ENCODE results near the gene PCDHGB4. TPM values are rescaled to one million over a fixed set of nuclear protein-coding genes. Genes with fewer than 3 reads are reported as not detected.

The PCDHGB4 gene
- total and polyA plus RNA-seq, 2 of the 8 experiments (the other 6 are each of a cell fraction or from before 2014, with no cell fraction given) = 8.0 to 9.1 TPM

DNA sequence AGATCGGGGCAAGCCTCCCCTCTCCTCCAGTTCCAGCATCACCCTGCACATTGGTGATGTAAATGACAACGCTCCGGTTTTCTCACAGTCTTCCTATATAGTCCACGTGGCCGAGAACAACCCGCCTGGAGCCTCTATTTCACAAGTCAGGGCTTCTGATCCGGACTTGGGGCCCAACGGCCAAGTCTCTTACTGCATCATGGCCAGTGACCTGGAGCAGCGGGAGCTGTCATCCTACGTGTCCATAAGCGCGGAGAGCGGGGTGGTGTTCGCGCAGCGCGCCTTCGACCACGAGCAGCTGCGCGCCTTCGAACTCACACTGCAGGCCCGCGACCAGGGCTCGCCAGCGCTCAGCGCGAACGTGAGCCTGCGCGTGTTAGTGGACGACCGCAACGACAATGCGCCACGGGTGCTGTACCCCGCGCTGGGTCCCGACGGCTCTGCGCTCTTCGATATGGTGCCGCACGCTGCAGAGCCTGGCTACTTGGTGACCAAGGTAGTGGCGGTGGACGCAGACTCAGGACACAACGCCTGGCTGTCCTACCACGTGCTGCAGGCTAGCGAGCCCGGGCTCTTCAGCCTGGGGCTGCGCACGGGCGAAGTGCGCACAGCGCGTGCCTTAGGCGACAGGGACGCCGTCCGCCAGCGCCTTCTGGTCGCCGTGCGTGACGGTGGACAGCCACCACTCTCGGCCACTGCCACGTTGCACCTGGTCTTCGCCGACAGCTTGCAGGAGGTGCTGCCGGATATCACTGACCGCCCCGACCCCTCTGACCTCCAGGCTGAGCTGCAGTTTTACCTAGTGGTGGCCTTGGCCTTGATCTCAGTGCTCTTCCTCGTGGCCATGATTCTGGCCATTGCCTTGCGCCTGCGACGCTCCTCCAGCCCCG is 1.9 kb downstream of the PCDHGB4 start:
- FAIRE-seq (no peak), DNase-seq (ENCODE audit: low read depth in 1 of 2, low spot score in 2 of 2) (no peak)
- H2BK12ac ChIP-seq (ENCODE audit: low read depth, low read length) = no peak overlapping the region
- H3K9ac ChIP-seq (replicated peaks in 1 of 4; ENCODE audit: extremely low read depth in 1 of 4, low read depth in 3 of 4, low read length in 3 of 4) = no peak overlapping the region
- CTCF ChIA-PET (ENCODE audit: partially characterized antibody) = interaction anchor here (0.8 to 8.7 kb wide), 24 partner anchors 11 to 207 kb away, joined by 3 to 68 read pairs (median 7); partner anchors contain the start of genes PCDHB10, PCDHB15, PCDHB16 and PCDHGA10
- H3K4me1 ChIP-seq (replicated peaks in 1 of 4; ENCODE audit: control insufficient read depth in 3 of 4, insufficient read depth in 4 of 4, low read length in 3 of 4) = no peaks in the 10 kb centered on the region
- no peak overlapping the region for H3K4ac ChIP-seq (replicated peaks; ENCODE audit: insufficient read length, low read depth, low read length)
- no peak overlapping the region for H4K91ac ChIP-seq (replicated peaks; ENCODE audit: insufficient read length, low read length)
- no peak overlapping the region for H3K27ac ChIP-seq (ENCODE audit: low read depth, low read length)
- H2AFZ ChIP-seq (ENCODE audit: low read length) = no peak overlapping the region
- no peaks in the 10 kb centered on the region; a peak in 1 of 7 replicates for H3K27me3 ChIP-seq (replicated peaks in 1 of 4; ENCODE audit: control insufficient read depth in 3 of 4, extremely low read depth in 1 of 4, insufficient read depth in 3 of 4, low read length in 3 of 4)
- H2BK15ac ChIP-seq (ENCODE audit: low read length) = no peak overlapping the region
- no peak overlapping the region; a peak in 1 of 4 replicates for H3K4me2 ChIP-seq (ENCODE audit: insufficient read depth in 1 of 2, low read depth in 2 of 2, low read length in 2 of 2)
- H4K5ac ChIP-seq (ENCODE audit: insufficient read length, low read depth, low read length) = no peak overlapping the region
- no peak overlapping the region for H3K14ac ChIP-seq (ENCODE audit: insufficient read length)
- WGBS, 2 experiments (ENCODE audit: extremely low coverage in 1 of 2, insufficient coverage in 1 of 2, insufficient read length in 1 of 2, insufficient replicate concordance in 2 of 2, low coverage in 1 of 2, low lambda C conversion rate in 2 of 2, missing lambda C conversion rate in 1 of 2) = 95% methylated on average over 62 of the region's 77 CpGs; no CpG with 5 or more reads in 1 of the 2 experiments
- H3K36me3 ChIP-seq (ENCODE audit: control insufficient read depth in 2 of 4, insufficient read depth in 4 of 4, low read length in 3 of 4) = peaks cover 3 to 29% (median 14%) of the 10 kb centered on the region in 4 experiments; a peak in 7 of 8 replicates
- H3K4me3 ChIP-seq (ENCODE audit: extremely low read depth in 1 of 4, insufficient read depth in 2 of 4, low read depth in 3 of 4, low read length in 4 of 4) = 0 out of 8 replicates have a peak overlapping the region, but pooled peaks of 1 of the 4 experiments have one; percentile 36
- H3K79me2 ChIP-seq (ENCODE audit: control insufficient read depth in 1 of 2, insufficient read depth in 2 of 2, low read length in 2 of 2) = no peaks in the 10 kb centered on the region
- no peaks in the 10 kb centered on the region for H4K20me1 ChIP-seq (replicated peaks in 1 of 2; ENCODE audit: control insufficient read depth in 1 of 2, insufficient read depth in 2 of 2, low read length in 2 of 2)
- H2BK120ac ChIP-seq (replicated peaks; ENCODE audit: low read depth, low read length) = no peak overlapping the region
- H3K79me1 ChIP-seq (ENCODE audit: low read depth, low read length) = no peaks in the 10 kb centered on the region
- H2BK5ac ChIP-seq (ENCODE audit: low read depth, low read length) = no peak overlapping the region
- H3K56ac ChIP-seq (replicated peaks; ENCODE audit: insufficient read length, low read depth, low read length) = no peak overlapping the region
- no peak overlapping the region for H3K23ac ChIP-seq (ENCODE audit: insufficient read length)
- TF ChIP-seq GTF2F1 (IDR thresholded peaks at IDR 0.05; ENCODE audit: borderline replicate concordance, low read depth, low read length) = no peak
- TF ChIP-seq TAF7 (optimal IDR thresholded peaks at IDR 0.05; ENCODE audit: borderline replicate concordance, low read depth, low read length) = no peak
- TF ChIP-seq NANOG (IDR thresholded peaks at IDR 0.05; ENCODE audit: insufficient read depth, low read depth, low read length, poor library complexity, severe bottlenecking) = no peak
- no peak overlapping the region for H3K18ac ChIP-seq (ENCODE audit: extremely low read depth, low read length)
- POLR2A ChIA-PET (ENCODE audit: partially characterized antibody) = interaction anchor here (1.0 kb wide), 1 partner anchor 124 kb away, joined by 3 read pairs; no protein-coding TSS in a partner anchor
- H3K23me2 ChIP-seq (ENCODE audit: low read depth, low read length) = no peaks in the 10 kb centered on the region; the same call in 1 of the 2 replicates
- H3K9me3 ChIP-seq (ENCODE audit: insufficient read depth in 2 of 2, low read depth in 1 of 2, low read length in 1 of 2) = peaks cover 46 to 54% of the 10 kb centered on the region in 2 experiments
- H2BK20ac ChIP-seq (ENCODE audit: low read length) = no peak overlapping the region
- H2AK5ac ChIP-seq (ENCODE audit: low read depth, low read length) = no peak overlapping the region
- no peak overlapping the region; the same call in none of the 2 replicates for H4K8ac ChIP-seq (ENCODE audit: extremely low read depth, insufficient read depth, low read length)

Data from H1 (cell line).